HepG2 (cell line): ENCODE measurements around the gene EFNA2. TPM values are rescaled to one million over a fixed set of nuclear protein-coding genes. Genes with fewer than 3 reads are reported as not detected.
A peak's percentile ranks its signal among the peaks of the same experiment; 100 is the strongest.

Experiments used
- CAMTA2 ChIP-seq: sonication (generic); formaldehyde crosslinking; IDR thresholded peaks from 2 replicates; pipeline ENCODE4 v1.4.0; 2020; ENCODE audit warnings: mild to moderate bottlenecking, missing genetic modification reagents, borderline replicate concordance
- CC2D1A ChIP-seq: sonication (generic); formaldehyde crosslinking; IDR thresholded peaks from 2 replicates; pipeline ENCODE4 v1.8.1; 2023; ENCODE audit warnings: mild to moderate bottlenecking, missing genetic modification reagents
- CEBPG ChIP-seq: IDR thresholded peaks from 2 replicates; pipeline ENCODE4 v1.6.1; 2016
- GABPB1 ChIP-seq: IDR thresholded peaks from 2 replicates; pipeline ENCODE4 v1.6.1; 2016; ENCODE audit warnings: mild to moderate bottlenecking, missing genetic modification reagents, moderate library complexity, missing compliant biosample characterization
- GPN1 ChIP-seq: sonication (generic); formaldehyde crosslinking; IDR thresholded peaks from 2 replicates; pipeline ENCODE4 v1.5.1; 2020; ENCODE audit warnings: missing genetic modification reagents, borderline replicate concordance
- GZF1 ChIP-seq: sonication (generic); formaldehyde crosslinking; IDR thresholded peaks from 2 replicates; pipeline ENCODE4 v1.5.1; 2020; ENCODE audit warnings: mild to moderate bottlenecking, missing genetic modification reagents
- KDM5A ChIP-seq: fragments of 200-600 bp; sonication (generic); IDR thresholded peaks from 2 replicates; pipeline ENCODE4 v1.7.0; 2018; ENCODE audit warnings: antibody characterized with exemption, mild to moderate bottlenecking, low read length, borderline replicate concordance
- KLF9 ChIP-seq: IDR thresholded peaks from 2 replicates; pipeline ENCODE4 v1.6.1; 2016; ENCODE audit warnings: low read depth
- KMT2B ChIP-seq: IDR thresholded peaks from 2 replicates; pipeline ENCODE4 v1.6.1; 2016; ENCODE audit warnings: missing genetic modification reagents, missing compliant biosample characterization
- PHF21A ChIP-seq: sonication (generic); formaldehyde crosslinking; IDR thresholded peaks from 2 replicates; pipeline ENCODE4 v1.5.0; 2020; ENCODE audit warnings: mild to moderate bottlenecking, missing genetic modification reagents
- RFX1 ChIP-seq: fragments of 450-650 bp; IDR thresholded peaks from 2 replicates; pipeline ENCODE4 v1.6.1; 2017
- TCF12 ChIP-seq, 2 experiments: fragments of 450-650 bp in 1 of 2; sonication (generic) in 1 of 2; formaldehyde crosslinking in 1 of 2; IDR thresholded peaks; 2 replicates each; pipeline versions ENCODE4 v1.6.1 to v1.8.0; 2017 to 2022; ENCODE audit warnings: antibody characterized with exemption in 1 of 2, mild to moderate bottlenecking in 1 of 2, missing genetic modification reagents in 1 of 2, moderate library complexity in 1 of 2
- ZMYM3 ChIP-seq: sonication (generic); formaldehyde crosslinking; IDR thresholded peaks from 2 replicates; pipeline ENCODE4 v1.5.1; 2020; ENCODE audit warnings: mild to moderate bottlenecking, missing genetic modification reagents
- ZNF124 ChIP-seq: sonication (generic); formaldehyde crosslinking; IDR thresholded peaks from 2 replicates; pipeline ENCODE4 v1.4.0; 2020; ENCODE audit warnings: missing genetic modification reagents
- ZNF44 ChIP-seq: sonication (generic); formaldehyde crosslinking; IDR thresholded peaks from 2 replicates; pipeline ENCODE4 v1.5.1; 2020; ENCODE audit warnings: mild to moderate bottlenecking, missing genetic modification reagents
- ZNF569 ChIP-seq: sonication (generic); formaldehyde crosslinking; IDR thresholded peaks from 2 replicates; pipeline ENCODE4 v1.5.0; 2020; ENCODE audit warnings: mild to moderate bottlenecking, missing genetic modification reagents, moderate library complexity, borderline replicate concordance
- ZNF850 ChIP-seq: sonication (generic); formaldehyde crosslinking; conservative IDR thresholded peaks from 2 replicates; pipeline ENCODE4 v1.9.0; 2021; ENCODE audit warnings: mild to moderate bottlenecking, missing genetic modification reagents
- polyA plus RNA-seq, 8 experiments: library from polyadenylated mRNA; depleted of rRNA in 3 of 8; stranded (reverse) in 7 of 8; unstranded in 1 of 8; fragments of >200 nt; fragmentation: Illumina TruSeq in 4 of 8; extraction: Trizol in 4 of 8; gene quantifications; 2 replicates each; pipeline versions ENCODE4 v1.2.1 to v1.2.3, GENCODE V29; 2011 to 2016; ENCODE audit warnings: low read depth in 4 of 8, missing spikeins in 1 of 8, mixed read lengths in 1 of 8; ENCODE audit not compliant: insufficient read depth in 1 of 8
- total RNA-seq, 5 experiments: library from RNA; depleted of rRNA; stranded (reverse); fragments of >200 nt; fragmentation: Illumina TruSeq; extraction: Trizol; gene quantifications; 2 replicates each; pipeline ENCODE4 v1.2.3, GENCODE V29; 2016; ENCODE audit warnings: low read depth in 1 of 5
- TF ChIP-seq, protein P1 (sequence below): sonication (generic); formaldehyde crosslinking; IDR thresholded peaks from 2 replicates; pipeline ENCODE4 v1.9.0; 2021; ENCODE audit warnings: mild to moderate bottlenecking, missing genetic modification reagents
- TF ChIP-seq, protein P2 (sequence below): sonication (generic); formaldehyde crosslinking; IDR thresholded peaks from 2 replicates; pipeline ENCODE4 v1.8.0; 2022; ENCODE audit warnings: mild to moderate bottlenecking, missing genetic modification reagents
- TF ChIP-seq, protein P3 (sequence below): sonication (generic); formaldehyde crosslinking; IDR thresholded peaks from 2 replicates; pipeline ENCODE4 v1.4.0; 2020; ENCODE audit warnings: missing genetic modification reagents, borderline replicate concordance
- TF ChIP-seq, protein P4 (sequence below): IDR thresholded peaks from 2 replicates; pipeline ENCODE4 v1.6.1; 2016

EFNA2 gene
- total and polyA plus RNA-seq, 2 of the 13 experiments (the other 11 are each of a cell fraction or from before 2014, with no cell fraction given) = 6.0 to 9.9 TPM

DNA sequence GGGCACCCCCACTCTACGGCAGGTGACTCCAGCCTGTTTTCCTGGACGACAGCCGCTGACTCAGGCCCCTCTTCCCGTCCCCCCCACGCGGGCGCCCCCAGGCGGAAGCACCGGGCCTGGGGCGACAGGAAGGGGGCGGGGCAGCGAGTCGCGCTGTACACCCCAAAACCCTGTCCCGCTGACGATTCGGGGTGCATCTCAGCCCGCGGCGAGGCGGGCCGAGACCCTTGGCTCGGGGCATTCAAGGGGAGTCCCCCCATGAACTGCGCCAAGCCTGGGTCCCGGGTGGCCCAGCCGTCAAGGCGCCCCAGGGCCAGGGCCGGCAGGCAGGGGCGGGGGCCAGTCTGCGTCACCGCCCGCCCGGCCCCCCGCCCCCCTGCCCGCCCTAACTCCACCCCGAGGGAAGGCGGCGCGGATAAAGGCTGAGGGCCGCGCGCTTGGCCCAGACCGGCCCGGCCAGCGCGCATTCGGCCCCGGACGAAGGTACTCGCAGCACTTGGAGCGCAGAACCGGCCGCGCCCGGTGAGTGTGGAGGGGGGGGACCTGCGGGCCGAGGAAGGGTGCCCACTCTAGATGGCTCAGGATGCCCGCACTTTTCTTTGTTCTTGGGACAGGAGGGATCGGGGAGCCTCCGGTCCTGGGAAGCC, 37.4 kb upstream of the EFNA2 start, which contains the start of gene MIDN (continued):
- TF ChIP-seq, protein P1, sequence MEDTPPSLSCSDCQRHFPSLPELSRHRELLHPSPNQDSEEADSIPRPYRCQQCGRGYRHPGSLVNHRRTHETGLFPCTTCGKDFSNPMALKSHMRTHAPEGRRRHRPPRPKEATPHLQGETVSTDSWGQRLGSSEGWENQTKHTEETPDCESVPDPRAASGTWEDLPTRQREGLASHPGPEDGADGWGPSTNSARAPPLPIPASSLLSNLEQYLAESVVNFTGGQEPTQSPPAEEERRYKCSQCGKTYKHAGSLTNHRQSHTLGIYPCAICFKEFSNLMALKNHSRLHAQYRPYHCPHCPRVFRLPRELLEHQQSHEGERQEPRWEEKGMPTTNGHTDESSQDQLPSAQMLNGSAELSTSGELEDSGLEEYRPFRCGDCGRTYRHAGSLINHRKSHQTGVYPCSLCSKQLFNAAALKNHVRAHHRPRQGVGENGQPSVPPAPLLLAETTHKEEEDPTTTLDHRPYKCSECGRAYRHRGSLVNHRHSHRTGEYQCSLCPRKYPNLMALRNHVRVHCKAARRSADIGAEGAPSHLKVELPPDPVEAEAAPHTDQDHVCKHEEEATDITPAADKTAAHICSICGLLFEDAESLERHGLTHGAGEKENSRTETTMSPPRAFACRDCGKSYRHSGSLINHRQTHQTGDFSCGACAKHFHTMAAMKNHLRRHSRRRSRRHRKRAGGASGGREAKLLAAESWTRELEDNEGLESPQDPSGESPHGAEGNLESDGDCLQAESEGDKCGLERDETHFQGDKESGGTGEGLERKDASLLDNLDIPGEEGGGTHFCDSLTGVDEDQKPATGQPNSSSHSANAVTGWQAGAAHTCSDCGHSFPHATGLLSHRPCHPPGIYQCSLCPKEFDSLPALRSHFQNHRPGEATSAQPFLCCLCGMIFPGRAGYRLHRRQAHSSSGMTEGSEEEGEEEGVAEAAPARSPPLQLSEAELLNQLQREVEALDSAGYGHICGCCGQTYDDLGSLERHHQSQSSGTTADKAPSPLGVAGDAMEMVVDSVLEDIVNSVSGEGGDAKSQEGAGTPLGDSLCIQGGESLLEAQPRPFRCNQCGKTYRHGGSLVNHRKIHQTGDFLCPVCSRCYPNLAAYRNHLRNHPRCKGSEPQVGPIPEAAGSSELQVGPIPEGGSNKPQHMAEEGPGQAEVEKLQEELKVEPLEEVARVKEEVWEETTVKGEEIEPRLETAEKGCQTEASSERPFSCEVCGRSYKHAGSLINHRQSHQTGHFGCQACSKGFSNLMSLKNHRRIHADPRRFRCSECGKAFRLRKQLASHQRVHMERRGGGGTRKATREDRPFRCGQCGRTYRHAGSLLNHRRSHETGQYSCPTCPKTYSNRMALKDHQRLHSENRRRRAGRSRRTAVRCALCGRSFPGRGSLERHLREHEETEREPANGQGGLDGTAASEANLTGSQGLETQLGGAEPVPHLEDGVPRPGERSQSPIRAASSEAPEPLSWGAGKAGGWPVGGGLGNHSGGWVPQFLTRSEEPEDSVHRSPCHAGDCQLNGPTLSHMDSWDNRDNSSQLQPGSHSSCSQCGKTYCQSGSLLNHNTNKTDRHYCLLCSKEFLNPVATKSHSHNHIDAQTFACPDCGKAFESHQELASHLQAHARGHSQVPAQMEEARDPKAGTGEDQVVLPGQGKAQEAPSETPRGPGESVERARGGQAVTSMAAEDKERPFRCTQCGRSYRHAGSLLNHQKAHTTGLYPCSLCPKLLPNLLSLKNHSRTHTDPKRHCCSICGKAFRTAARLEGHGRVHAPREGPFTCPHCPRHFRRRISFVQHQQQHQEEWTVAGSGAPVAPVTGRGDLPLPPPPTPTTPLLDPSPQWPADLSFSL = 0 out of 2 replicates have a peak, but pooled peaks have one; percentile 20
- no peak for TF ChIP-seq TCF12 (IDR thresholded peaks at IDR 0.05)
- peak; percentile 75; the same call in 1 of the 2 replicates for TF ChIP-seq TCF12 (CRISPR knock-in tag; IDR thresholded peaks at IDR 0.05)
- TF ChIP-seq ZNF124 (CRISPR knock-in tag) = peak; percentile 43; the same call in 1 of the 2 replicates
- TF ChIP-seq KDM5A = peak; percentile 52; the same call in 1 of the 2 replicates
- TF ChIP-seq ZMYM3 = no peak; the same call in 1 of the 2 replicates
- no peak for TF ChIP-seq GPN1
- TF ChIP-seq ZNF850 = peak; percentile 86; the same call in 1 of the 2 replicates
- no peak for TF ChIP-seq RFX1
- no peak for TF ChIP-seq GZF1 (CRISPR knock-in tag)
- TF ChIP-seq, protein P2, sequence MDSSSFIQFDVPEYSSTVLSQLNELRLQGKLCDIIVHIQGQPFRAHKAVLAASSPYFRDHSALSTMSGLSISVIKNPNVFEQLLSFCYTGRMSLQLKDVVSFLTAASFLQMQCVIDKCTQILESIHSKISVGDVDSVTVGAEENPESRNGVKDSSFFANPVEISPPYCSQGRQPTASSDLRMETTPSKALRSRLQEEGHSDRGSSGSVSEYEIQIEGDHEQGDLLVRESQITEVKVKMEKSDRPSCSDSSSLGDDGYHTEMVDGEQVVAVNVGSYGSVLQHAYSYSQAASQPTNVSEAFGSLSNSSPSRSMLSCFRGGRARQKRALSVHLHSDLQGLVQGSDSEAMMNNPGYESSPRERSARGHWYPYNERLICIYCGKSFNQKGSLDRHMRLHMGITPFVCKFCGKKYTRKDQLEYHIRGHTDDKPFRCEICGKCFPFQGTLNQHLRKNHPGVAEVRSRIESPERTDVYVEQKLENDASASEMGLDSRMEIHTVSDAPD (CRISPR knock-in tag) = 0 out of 2 replicates have a peak, but pooled peaks have one; percentile 30
- TF ChIP-seq, protein P3, sequence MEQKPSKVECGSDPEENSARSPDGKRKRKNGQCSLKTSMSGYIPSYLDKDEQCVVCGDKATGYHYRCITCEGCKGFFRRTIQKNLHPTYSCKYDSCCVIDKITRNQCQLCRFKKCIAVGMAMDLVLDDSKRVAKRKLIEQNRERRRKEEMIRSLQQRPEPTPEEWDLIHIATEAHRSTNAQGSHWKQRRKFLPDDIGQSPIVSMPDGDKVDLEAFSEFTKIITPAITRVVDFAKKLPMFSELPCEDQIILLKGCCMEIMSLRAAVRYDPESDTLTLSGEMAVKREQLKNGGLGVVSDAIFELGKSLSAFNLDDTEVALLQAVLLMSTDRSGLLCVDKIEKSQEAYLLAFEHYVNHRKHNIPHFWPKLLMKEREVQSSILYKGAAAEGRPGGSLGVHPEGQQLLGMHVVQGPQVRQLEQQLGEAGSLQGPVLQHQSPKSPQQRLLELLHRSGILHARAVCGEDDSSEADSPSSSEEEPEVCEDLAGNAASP = no peak
- TF ChIP-seq, protein P4, sequence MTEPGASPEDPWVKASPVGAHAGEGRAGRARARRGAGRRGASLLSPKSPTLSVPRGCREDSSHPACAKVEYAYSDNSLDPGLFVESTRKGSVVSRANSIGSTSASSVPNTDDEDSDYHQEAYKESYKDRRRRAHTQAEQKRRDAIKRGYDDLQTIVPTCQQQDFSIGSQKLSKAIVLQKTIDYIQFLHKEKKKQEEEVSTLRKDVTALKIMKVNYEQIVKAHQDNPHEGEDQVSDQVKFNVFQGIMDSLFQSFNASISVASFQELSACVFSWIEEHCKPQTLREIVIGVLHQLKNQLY (CRISPR knock-in tag) = no peak
- 0 out of 2 replicates have a peak, but pooled peaks have one; percentile 43 for TF ChIP-seq CAMTA2
- 0 out of 2 replicates have a peak, but pooled peaks have one; percentile 6 for TF ChIP-seq CEBPG
- TF ChIP-seq KMT2B = no peak; the same call in 1 of the 2 replicates
- TF ChIP-seq CC2D1A (CRISPR knock-in tag) = no peak
- no peak for TF ChIP-seq KLF9 (CRISPR knock-in tag)
- TF ChIP-seq ZNF44 = no peak
- TF ChIP-seq PHF21A = peak; percentile 62; the same call in 1 of the 2 replicates
- peak; percentile 85 for TF ChIP-seq GABPB1 (CRISPR knock-in tag)
- TF ChIP-seq ZNF569 (CRISPR knock-in tag) = no peak
